ENCODE data around the gene ZNF630.
A peak's percentile ranks its signal among the peaks of the same experiment; 100 is the strongest.
"Not testable (repeated sequence)": the region's sequence is repeated elsewhere in the genome, so short reads cannot be mapped to it uniquely, and the experiment has no call there.

The ZNF630 gene

DNA sequence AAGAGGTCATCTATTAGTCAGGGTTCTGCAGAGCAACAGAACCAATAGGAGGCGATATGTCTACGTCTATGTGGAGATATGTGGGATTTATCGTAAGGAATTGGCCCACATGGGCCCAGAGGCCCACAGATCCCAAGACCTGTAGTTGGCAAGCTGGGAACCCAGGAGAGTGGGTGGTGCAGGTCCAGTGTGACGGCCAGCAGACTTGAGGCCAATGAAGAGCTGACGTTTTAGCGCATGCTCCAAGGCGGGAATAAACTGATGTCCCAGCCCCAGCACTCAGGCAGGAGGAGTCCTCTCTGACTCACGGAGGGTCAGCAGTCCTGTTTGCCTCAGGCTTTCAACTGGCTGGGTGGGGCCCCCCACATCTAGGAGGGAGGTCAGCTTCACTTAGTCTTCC is 43.3 kb downstream of the ZNF630 start:
- no peak for DNase-seq

DNA sequence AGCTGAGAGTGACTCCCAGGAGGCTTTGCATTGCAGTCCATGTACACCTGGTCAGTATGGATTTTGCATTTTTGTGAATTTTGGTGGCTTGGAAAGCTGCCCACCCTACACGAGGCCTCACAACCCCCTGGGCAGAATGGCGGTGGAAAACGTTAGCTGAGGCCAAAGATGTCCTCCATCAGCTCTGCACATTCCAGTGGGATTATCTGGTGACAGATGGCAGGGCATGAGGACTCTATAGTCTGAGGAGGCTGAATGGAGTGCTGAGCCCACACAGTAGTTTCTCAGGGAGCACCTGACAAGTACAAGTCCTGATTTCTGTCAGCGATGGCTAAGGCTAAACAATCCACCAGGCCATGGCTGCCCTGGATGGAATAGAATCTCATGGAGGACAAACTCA is 43.9 kb downstream of the ZNF630 start:
- not testable (repeated sequence) for DNase-seq

DNA sequence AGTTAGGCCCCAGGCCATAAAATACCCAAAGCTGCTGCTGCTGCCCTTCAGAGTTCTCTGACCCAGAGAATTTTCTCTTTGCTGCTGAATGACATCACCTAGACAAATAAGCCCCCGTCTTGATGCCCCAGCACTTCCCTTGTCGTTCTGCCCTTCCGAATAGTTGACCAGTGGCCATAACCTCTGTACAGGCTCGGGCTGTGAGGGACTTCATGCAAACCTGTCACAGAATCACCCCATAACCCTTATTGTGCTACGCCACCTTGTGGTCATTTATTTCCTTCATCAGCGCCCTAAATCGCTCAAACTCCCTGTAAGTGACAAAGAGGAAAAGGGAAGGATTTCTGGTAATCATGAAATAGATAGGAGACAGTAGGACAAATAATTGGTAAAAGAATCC is 45.9 kb downstream of the ZNF630 start:
- DNase-seq = peak; percentile 71 to 83 (median 77)

DNA sequence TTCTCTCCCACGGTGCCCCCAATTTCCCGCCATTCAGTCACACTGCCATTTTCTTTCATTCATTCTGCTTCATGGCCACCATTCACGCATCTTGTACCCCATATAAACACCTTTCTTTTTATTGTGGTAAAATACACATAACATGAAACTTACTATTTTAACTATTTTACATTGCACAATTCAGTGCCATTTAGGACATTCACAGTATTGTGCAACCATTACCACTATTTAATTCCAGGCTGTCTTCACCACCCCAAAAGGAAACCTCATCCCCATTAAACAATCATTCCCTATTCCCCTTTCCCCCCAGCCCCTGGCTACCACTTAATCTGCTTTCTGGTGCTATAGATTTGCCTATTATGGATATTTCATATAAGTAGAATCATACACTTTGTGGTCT is 48.7 kb downstream of the ZNF630 start:
- DNase-seq = peak in 1 of 3 donors; percentile 16

DNA sequence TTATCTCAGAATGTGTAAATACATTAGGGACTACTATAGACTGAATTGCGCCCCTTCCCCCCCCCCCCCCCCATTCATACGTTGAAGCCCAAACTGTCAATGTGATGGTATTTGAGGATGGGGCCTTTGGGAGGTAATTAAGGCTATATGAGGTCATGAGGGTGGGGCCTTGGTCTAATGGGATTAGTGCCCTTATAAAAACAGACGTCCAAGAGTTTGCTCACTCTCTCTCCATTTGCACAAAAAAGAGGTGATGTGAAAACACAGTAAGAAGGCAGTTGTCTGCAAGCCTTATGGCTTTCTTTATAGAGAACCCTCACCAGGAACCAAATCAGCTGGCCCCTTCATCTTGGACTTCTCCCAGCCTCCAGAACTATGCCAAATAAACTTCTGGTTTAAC is 49.3 kb downstream of the ZNF630 start:
- no peak for DNase-seq

DNA sequence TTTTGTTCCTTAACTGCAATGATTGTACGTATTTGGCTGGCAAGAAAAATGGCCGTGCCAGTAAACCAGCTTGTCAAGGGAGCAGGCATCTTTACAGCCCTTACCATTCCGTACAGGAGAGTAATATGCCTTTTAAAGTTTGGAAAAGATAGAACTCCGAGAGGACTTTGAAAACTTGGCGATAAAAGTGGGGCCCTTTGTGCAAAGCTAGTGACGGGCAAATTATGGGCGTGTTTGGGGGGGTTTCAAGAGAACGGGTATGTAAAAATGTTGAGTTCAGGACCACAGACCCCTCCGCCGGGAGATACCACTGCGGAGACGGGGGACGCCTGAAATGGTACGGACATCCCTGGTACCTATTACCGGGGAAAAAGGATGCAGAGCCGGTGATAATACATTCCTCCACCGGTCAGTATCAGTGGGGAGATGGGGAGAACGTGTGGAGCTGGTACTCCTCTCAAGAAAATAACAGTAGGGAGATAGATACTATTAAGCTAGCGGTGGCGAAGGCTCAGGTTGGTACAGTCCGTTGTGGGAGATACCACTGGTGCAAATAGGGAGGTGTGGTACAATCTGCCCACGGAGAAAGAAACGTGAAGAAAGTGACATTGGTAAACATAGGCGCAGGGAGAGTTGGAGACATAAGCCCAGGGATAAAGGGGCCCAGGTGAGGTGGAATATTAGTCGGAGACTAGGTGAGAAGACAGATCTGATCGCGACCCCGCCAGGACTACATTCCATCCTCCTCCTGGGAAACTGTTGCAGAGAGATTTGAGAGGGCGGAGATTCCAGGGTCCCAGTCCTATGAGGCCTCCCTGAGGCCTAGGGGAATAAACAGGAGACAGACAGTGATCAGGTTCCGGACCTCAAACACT is 50.2 kb downstream of the ZNF630 start:
- DNase-seq = peak; percentile 67 to 85 (median 71)

DNA sequence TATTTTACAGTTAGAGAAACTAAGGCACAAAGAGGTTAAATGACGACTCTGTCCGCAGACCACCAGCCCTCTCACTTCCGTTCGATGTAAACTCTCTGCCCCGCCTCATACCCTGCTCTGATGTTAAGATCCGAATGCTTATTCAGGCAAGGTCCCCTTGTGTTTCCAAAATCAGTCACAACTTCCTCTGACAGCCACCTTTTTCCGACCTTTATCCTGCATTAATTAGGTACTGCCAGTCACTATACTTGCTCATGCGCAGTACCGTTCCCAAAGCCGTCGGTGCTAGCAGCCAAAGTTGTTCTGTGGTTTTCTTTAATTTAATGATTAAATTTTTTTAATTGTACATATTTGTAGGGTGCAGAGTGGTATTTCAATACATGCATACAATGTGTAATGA is 51.0 kb downstream of the ZNF630 start:
- not testable (repeated sequence) for DNase-seq

DNA sequence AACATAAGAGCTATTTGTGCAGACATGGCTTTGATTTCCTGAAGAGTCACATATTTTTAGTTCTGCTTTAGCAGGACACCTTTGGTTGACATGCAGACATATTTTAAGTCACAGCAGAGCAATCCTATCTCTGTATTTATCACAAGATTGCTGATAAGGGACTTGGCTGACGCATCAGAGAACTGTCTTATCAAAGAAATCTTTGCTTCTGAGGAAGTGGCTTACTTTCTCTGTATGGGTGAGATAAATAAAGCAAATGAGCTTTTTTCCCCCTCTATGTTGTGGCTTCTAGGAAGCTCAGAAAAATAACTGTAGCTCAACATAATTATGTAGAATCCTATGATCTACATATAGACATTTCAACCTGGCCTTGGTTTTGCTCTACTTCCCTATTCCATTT is 51.5 kb downstream of the ZNF630 start:
- DNase-seq = not testable (repeated sequence)

DNA sequence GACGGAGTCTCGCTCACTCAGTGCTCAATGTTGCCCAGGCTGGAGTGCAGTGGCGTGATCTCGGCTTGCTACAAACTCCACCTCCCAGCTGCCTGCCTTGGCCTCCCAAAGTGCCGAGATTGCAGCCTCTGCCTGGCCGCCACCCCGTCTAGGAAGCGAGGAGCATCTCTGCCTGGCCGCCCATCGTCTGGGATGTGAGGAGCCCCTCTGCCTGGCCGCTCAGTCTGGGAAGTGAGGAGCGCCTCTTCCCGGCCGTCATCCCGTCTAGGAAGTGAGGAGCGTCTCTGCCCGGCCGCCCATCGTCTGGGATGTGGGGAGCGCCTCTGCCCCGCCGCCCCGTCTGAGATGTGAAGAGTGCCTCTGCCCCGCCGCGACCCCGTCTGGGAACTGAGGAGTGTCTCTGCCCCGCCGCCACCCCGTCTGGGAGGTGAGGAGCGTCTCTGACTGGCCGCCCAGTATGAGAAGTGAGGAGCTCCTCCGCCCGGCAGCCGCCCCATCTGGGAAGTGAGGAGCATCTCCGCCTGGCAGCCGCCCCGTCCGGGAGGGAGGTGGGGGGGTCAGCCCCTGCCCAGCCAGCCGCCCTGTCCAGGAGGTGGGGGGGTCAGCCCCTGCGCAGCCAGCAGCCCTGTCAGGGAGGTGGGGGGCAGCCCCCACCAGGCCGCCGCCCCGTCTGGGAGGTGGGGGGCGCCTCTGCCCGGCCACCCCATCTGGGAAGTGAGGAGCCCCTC is 54.7 kb downstream of the ZNF630 start:
- DNase-seq = not testable (repeated sequence)

DNA sequence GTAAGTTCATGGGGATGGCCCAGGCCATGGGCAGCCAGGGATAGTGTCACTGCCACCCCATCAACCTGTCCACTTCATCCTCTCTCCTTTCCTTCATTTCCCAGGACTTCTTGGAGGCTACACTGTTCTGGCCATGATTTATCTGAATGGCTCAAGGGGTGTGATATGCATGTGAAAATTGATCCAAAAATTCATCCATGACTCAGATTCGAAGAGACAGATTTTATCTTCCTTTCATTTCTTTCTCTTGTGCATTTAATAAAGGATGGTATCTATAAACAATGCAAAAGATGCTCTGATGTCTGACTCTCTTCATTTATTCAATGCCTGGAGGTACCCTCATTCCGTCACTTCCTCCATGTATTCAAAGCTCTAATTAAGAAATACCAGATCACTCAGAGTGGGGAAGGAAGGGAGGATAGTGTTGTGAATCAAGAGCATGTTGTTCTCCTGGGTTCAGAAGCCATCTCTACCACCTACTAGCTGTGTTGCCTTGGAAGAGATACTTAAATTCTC is 61.9 kb downstream of the ZNF630 start:
- not testable (repeated sequence) for DNase-seq

Measured in suppressor macrophage treated with lipopolysaccharide for 1 hour (primary cell).